Measurements from ENCODE around the gene NAMPT.

Gene NAMPT

GRCh38 chr7:106276513-106276912 is 8.3 kb downstream of the NAMPT start:
- no peak overlapping the region for H3K27ac Mint-ChIP-seq
- H3K9me3 Mint-ChIP-seq: no peaks in the 10 kb centered on the region
- H3K27me3 Mint-ChIP-seq (ENCODE audit: low read depth): no peaks in the 10 kb centered on the region
- no peak overlapping the region for H3K4me3 Mint-ChIP-seq
- no peaks in the 10 kb centered on the region for H3K4me1 Mint-ChIP-seq
- no peak for TF ChIP-seq CTCF (IDR thresholded peaks at IDR 0.05; ENCODE audit: unreplicated experiment in 3 of 3)
- H3K36me3 Mint-ChIP-seq (ENCODE audit: low read depth): peaks cover 30% of the 10 kb centered on the region

- no peak for TF ChIP-seq CTCF (IDR thresholded peaks at IDR 0.05; ENCODE audit: unreplicated experiment in 3 of 3)
- no peak overlapping the region for H3K4me3 Mint-ChIP-seq
Measured at GRCh38 chr7:106273009-106273668, 11.6 kb downstream of the NAMPT start.

GRCh38 chr7:106270122-106270977 is 14.4 kb downstream of the NAMPT start:
- no peak for TF ChIP-seq CTCF (IDR thresholded peaks at IDR 0.05; ENCODE audit: unreplicated experiment in 3 of 3)
- H3K9me3 Mint-ChIP-seq: no peaks in the 10 kb centered on the region
- H3K27ac Mint-ChIP-seq: no peak overlapping the region

More at GRCh38 chr7:106273009-106273668, 11.6 kb downstream of the NAMPT start:
- Mint-ChIP-seq H3K36me3 (ENCODE audit: low read depth) (peaks cover 47% of the 10 kb centered on the region), H3K27ac (no peak overlapping the region), H3K4me1 (no peaks in the 10 kb centered on the region), H3K27me3 (ENCODE audit: low read depth) (no peaks in the 10 kb centered on the region), H3K9me3 (no peaks in the 10 kb centered on the region)

GRCh38 chr7:106269254-106269961 is 15.4 kb downstream of the NAMPT start:
- H3K27me3 Mint-ChIP-seq (ENCODE audit: low read depth): no peaks in the 10 kb centered on the region
- no peak overlapping the region for H3K4me3 Mint-ChIP-seq
- H3K27ac Mint-ChIP-seq: no peak overlapping the region
- H3K36me3 Mint-ChIP-seq (ENCODE audit: low read depth): peaks cover 61% of the 10 kb centered on the region
- TF ChIP-seq CTCF (IDR thresholded peaks at IDR 0.05; ENCODE audit: unreplicated experiment in 3 of 3): no peak
- no peaks in the 10 kb centered on the region for H3K9me3 Mint-ChIP-seq
- H3K4me1 Mint-ChIP-seq: no peaks in the 10 kb centered on the region

More at GRCh38 chr7:106270122-106270977, 14.4 kb downstream of the NAMPT start:
- H3K4me3 Mint-ChIP-seq: no peak overlapping the region
- H3K4me1 Mint-ChIP-seq: no peaks in the 10 kb centered on the region
- no peaks in the 10 kb centered on the region for H3K27me3 Mint-ChIP-seq (ENCODE audit: low read depth)
- peaks cover 57% of the 10 kb centered on the region for H3K36me3 Mint-ChIP-seq (ENCODE audit: low read depth)

- H3K27me3 Mint-ChIP-seq (ENCODE audit: low read depth): no peaks in the 10 kb centered on the region
- no peak overlapping the region for H3K4me3 Mint-ChIP-seq
- H3K36me3 Mint-ChIP-seq (ENCODE audit: low read depth): peaks cover 57% of the 10 kb centered on the region
- no peaks in the 10 kb centered on the region for H3K9me3 Mint-ChIP-seq
- no peak for TF ChIP-seq CTCF (IDR thresholded peaks at IDR 0.05; ENCODE audit: unreplicated experiment in 3 of 3)
- H3K27ac Mint-ChIP-seq: no peak overlapping the region
- H3K4me1 Mint-ChIP-seq: no peaks in the 10 kb centered on the region
Measured at GRCh38 chr7:106265133-106265532, 19.6 kb downstream of the NAMPT start.

Data from nephron (organoid).